Vagina (tissue), 2 donors: ENCODE results near the gene CDKN1A.

Experiments
- POLR2A ChIP-seq, 2 donors: fragments of 450-650 bp; IDR thresholded peaks; one replicate each; pipeline ENCODE4 v1.6.1; 2017; ENCODE audit warnings: antibody characterized with exemption in 2 of 2, mild to moderate bottlenecking in 2 of 2, moderate library complexity in 2 of 2
- POLR2AphosphoS5 ChIP-seq, 2 donors: sonication (generic); formaldehyde crosslinking; IDR thresholded peaks; one replicate each; pipeline ENCODE4 v1.9.0; 2017; ENCODE audit warnings: antibody characterized with exemption in 2 of 2, mild to moderate bottlenecking in 2 of 2, low read depth in 1 of 2; ENCODE audit not compliant: insufficient read depth in 1 of 2
- TF ChIP-seq, protein P1 (sequence below), 3 experiments: fragments of 450-650 bp in 2 of 3; fragments of 200-600 bp in 1 of 3; sonication (generic) in 1 of 3; IDR thresholded peaks; one replicate each; pipeline ENCODE4 v1.5.1; 2017 to 2019; ENCODE audit warnings: antibody characterized with exemption in 3 of 3, mild to moderate bottlenecking in 2 of 3, moderate library complexity in 2 of 3

GRCh38 chr6:36665180-36665579, 13.3 kb upstream of the CDKN1A start:
- TF ChIP-seq, protein P1, sequence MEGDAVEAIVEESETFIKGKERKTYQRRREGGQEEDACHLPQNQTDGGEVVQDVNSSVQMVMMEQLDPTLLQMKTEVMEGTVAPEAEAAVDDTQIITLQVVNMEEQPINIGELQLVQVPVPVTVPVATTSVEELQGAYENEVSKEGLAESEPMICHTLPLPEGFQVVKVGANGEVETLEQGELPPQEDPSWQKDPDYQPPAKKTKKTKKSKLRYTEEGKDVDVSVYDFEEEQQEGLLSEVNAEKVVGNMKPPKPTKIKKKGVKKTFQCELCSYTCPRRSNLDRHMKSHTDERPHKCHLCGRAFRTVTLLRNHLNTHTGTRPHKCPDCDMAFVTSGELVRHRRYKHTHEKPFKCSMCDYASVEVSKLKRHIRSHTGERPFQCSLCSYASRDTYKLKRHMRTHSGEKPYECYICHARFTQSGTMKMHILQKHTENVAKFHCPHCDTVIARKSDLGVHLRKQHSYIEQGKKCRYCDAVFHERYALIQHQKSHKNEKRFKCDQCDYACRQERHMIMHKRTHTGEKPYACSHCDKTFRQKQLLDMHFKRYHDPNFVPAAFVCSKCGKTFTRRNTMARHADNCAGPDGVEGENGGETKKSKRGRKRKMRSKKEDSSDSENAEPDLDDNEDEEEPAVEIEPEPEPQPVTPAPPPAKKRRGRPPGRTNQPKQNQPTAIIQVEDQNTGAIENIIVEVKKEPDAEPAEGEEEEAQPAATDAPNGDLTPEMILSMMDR (IDR thresholded peaks at IDR 0.05), result no peak
- TF ChIP-seq POLR2AphosphoS5 (IDR thresholded peaks at IDR 0.05; ENCODE audit: insufficient read depth in 1 of 2, low read depth in 1 of 2), result no peak
- no peak for TF ChIP-seq POLR2A (IDR thresholded peaks at IDR 0.05)
